Activated T-cell treated with anti-CD3 and anti-CD28 coated beads, Interleukin-2, amount 50 U/mL, for 4 hours (primary cell): ENCODE results near the gene GAB4. TPM values are rescaled to one million over a fixed set of nuclear protein-coding genes. Genes with fewer than 3 reads are reported as not detected.
"Not testable (repeated sequence)": the region's sequence is repeated elsewhere in the genome, so short reads cannot be mapped to it uniquely, and the experiment has no call there.

Experiments used
- ATAC-seq, 2 donors: fragments of 200-7000 bp; cut with Tn5 transposase; one replicate each; pipeline ENCODE4 v1.10.0; 2021
- DNase-seq: peaks from one replicate; pipeline ENCODE4 v3.0.0-alpha.2; 2020
- H3K27me3 Mint-ChIP-seq: one replicate; pipeline ENCODE4 v1.8.0; 2021; ENCODE audit warnings: low read depth, mixed read lengths
- H3K36me3 Mint-ChIP-seq: one replicate; pipeline ENCODE4 v1.8.0; 2022; ENCODE audit warnings: mixed read lengths; ENCODE audit not compliant: insufficient read depth
- H3K4me1 Mint-ChIP-seq: one replicate; pipeline ENCODE4 v1.8.0; 2021; ENCODE audit warnings: low read depth, mixed read lengths
- H3K4me3 Mint-ChIP-seq: one replicate; pipeline ENCODE4 v1.8.0; 2021; ENCODE audit warnings: mild to moderate bottlenecking, moderate library complexity, mixed read lengths
- H3K9me3 Mint-ChIP-seq: one replicate; pipeline ENCODE4 v1.8.0; 2021; ENCODE audit warnings: mixed read lengths
- total RNA-seq, 3 donors: library from RNA; stranded (reverse); gene quantifications; one replicate each; pipeline ENCODE4 v1.2.1, GENCODE V29; 2021

GAB4 gene
- total RNA-seq, 3 donors from 2014 or later, result not detected

- Mint-ChIP-seq H3K27me3 (peaks cover 35% of the 10 kb centered on the region), H3K36me3 (no peaks in the 10 kb centered on the region), H3K4me1 (no peaks in the 10 kb centered on the region), H3K9me3 (no peaks in the 10 kb centered on the region), H3K4me3 (no peak overlapping the region)
- ATAC-seq (no peak), DNase-seq (no peak)
These were observed 82.5 kb downstream of the GAB4 start for GRCh38 chr22:16925407-16925966.

GRCh38 chr22:16922706-16923105 is 85.3 kb downstream of the GAB4 start:
- no peak overlapping the region for H3K4me3 Mint-ChIP-seq
- ATAC-seq, result no peak
- no peaks in the 10 kb centered on the region for H3K9me3 Mint-ChIP-seq

GRCh38 chr22:16922076-16922475 is 85.9 kb downstream of the GAB4 start:
- Mint-ChIP-seq H3K27me3 (peaks cover 29% of the 10 kb centered on the region), H3K4me3 (no peak overlapping the region), H3K36me3 (no peaks in the 10 kb centered on the region), H3K4me1 (peaks cover 4% of the 10 kb centered on the region), H3K9me3 (no peaks in the 10 kb centered on the region)
- ATAC-seq (no peak), DNase-seq (no peak)

More at GRCh38 chr22:16922706-16923105, 85.3 kb downstream of the GAB4 start:
- peaks cover 25% of the 10 kb centered on the region for H3K27me3 Mint-ChIP-seq
- no peaks in the 10 kb centered on the region for H3K36me3 Mint-ChIP-seq
- H3K4me1 Mint-ChIP-seq, result no peaks in the 10 kb centered on the region
- no peak for DNase-seq

GRCh38 chr22:16917144-16918003 is 90.6 kb downstream of the GAB4 start:
- Mint-ChIP-seq H3K27me3 (peaks cover 41% of the 10 kb centered on the region), H3K36me3 (no peaks in the 10 kb centered on the region), H3K4me1 (peaks cover 4% of the 10 kb centered on the region), H3K4me3 (no peak overlapping the region), H3K9me3 (no peaks in the 10 kb centered on the region)
- ATAC-seq (peak; percentile 41 to 43), DNase-seq (peak; percentile 34)

GRCh38 chr22:16915701-16916100 is 92.3 kb downstream of the GAB4 start:
- H3K27me3 Mint-ChIP-seq, result peaks cover 38% of the 10 kb centered on the region
- H3K36me3 Mint-ChIP-seq, result no peaks in the 10 kb centered on the region
- no peak overlapping the region for H3K4me3 Mint-ChIP-seq
- peaks cover 4% of the 10 kb centered on the region for H3K4me1 Mint-ChIP-seq
- peak; percentile 18 to 59 for ATAC-seq
- H3K9me3 Mint-ChIP-seq, result no peaks in the 10 kb centered on the region
- no peak for DNase-seq

- peaks cover 40% of the 10 kb centered on the region for H3K27me3 Mint-ChIP-seq
- ATAC-seq, H3K36me3 Mint-ChIP-seq, DNase-seq, H3K9me3 Mint-ChIP-seq, H3K4me1 Mint-ChIP-seq, H3K4me3 Mint-ChIP-seq: not testable (repeated sequence)
These were observed 93.1 kb downstream of the GAB4 start for GRCh38 chr22:16914911-16915310.

GRCh38 chr22:16914006-16914405 is 94.0 kb downstream of the GAB4 start:
- ATAC-seq (no peak), DNase-seq (no peak)
- no peaks in the 10 kb centered on the region for H3K9me3 Mint-ChIP-seq
- no peak overlapping the region for H3K4me3 Mint-ChIP-seq
- peaks cover 4% of the 10 kb centered on the region for H3K4me1 Mint-ChIP-seq
- H3K27me3 Mint-ChIP-seq, result peaks cover 40% of the 10 kb centered on the region
- no peaks in the 10 kb centered on the region for H3K36me3 Mint-ChIP-seq

- peaks cover under 1% of the 10 kb centered on the region for H3K4me1 Mint-ChIP-seq
- ATAC-seq (no peak), DNase-seq (no peak)
- no peaks in the 10 kb centered on the region for H3K36me3 Mint-ChIP-seq
- H3K27me3 Mint-ChIP-seq, result peaks cover 39% of the 10 kb centered on the region
- H3K9me3 Mint-ChIP-seq, result no peaks in the 10 kb centered on the region
- no peak overlapping the region for H3K4me3 Mint-ChIP-seq
These were observed 95.7 kb downstream of the GAB4 start for GRCh38 chr22:16912281-16912680.

Other genes starting within 250 kb of the GAB4 start
- not detected for gene XKR3, start 182.8 kb downstream of the GAB4 start, total RNA-seq
- gene IL17RA, start 76.8 kb upstream of the GAB4 start, total RNA-seq, result 10 to 100 TPM; 14.1 to 19.6 (median 16.6) TPM
- gene TMEM121B, start 113.1 kb upstream of the GAB4 start, total RNA-seq, result under 1 TPM; 0.24 to 0.43 (median 0.38) TPM
- gene HDHD5, start 151.1 kb upstream of the GAB4 start, total RNA-seq, result 10 to 100 TPM; 56.2 to 69.1 (median 68.3) TPM
- gene ADA2, start 211.2 kb upstream of the GAB4 start, total RNA-seq, result 1 to 10 TPM; 1.2 to 2.3 (median 1.3) TPM